HG03064 (cell line): ENCODE results near the gene CCS.
"Not testable (repeated sequence)": the region's sequence is repeated elsewhere in the genome, so short reads cannot be mapped to it uniquely, and the experiment has no call there.

ENCODE experiments used
- ATAC-seq: cut with Tn5 transposase; IDR thresholded peaks from one replicate; pipeline ENCODE4 v1.9.1; 2021; ENCODE audit warnings: low read depth; ENCODE audit not compliant: unreplicated experiment

The CCS gene

DNA sequence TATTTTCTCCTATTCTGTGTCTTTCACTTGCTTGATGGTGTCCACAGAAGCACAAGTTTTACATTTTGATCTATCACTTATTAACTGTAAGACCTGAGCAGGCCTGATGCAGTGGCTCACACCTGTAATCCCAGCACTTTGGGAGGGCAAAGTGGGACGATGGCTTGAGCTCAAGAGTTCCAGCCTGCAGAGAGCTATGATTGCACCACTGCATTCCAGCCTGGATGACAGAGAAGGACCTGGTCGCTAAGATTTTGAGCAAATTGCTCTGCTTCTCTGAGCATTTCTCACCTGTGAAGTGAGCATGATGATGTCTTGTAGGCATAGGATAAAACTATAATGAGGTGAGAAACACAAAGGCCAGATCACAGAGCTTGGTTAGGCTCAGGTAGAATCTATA is 6.8 kb upstream of the CCS start:
- ATAC-seq, result no peak

DNA sequence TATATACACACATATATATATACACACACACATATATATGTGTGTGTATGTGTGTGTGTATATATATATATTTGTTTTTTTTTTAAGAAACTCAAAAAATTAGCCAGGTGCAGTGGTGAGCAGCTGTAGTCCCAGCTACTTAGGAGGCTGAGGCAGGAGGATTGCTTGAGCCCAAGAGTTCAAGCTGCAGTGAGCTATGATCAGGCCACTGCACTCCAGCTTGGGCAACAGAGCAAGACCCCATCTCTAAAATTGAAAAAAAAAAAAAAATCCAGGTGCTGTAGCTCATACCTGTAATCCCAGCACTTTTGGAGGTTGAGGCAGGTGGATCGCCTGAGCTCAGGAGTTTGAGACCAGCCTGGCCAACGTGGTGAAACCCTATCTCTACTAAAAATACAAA is 3.7 kb upstream of the CCS start:
- ATAC-seq, result not testable (repeated sequence)

DNA sequence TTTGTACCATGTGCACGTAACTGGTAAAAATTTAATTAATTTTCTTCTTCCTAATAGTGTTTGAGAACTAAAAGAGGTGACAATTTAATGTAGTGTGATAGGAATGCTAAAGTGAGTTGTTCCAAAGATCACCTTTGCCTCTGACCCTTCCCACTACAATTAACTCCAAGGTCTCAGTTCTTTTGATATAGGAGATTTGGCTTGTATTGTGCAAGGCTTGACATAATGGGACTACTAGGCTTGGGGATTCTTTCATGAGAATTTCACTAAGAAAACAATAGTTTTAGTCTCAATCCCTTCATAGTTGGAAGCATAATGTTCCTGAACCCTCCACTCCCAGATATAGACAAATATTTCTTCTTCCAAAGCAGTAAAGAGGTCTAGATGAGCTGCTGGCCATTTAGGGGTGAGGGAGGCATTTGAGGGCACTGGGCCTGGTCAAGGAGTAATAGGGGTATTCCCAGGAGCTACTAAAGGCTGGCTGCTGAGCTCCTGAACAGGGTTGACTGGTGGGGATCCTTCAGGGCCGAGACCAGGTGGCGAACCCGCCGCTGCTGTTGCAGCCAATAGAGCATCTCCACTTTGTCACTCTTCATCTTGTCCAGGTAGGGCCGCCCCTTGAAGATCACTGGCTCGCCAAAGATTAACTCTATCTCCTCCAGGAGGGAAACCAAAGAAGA is 2.8 kb upstream of the CCS start:
- no peak for ATAC-seq

GRCh38 chr11:66591175-66591574 is 1.8 kb upstream of the CCS start:
- ATAC-seq, result no peak

GRCh38 chr11:66593303-66593635 is 284 bp downstream of the CCS start:
- ATAC-seq, result peak; percentile 3

- no peak for ATAC-seq
Observed at GRCh38 chr11:66593650-66594049, 665 bp downstream of the CCS start.

DNA sequence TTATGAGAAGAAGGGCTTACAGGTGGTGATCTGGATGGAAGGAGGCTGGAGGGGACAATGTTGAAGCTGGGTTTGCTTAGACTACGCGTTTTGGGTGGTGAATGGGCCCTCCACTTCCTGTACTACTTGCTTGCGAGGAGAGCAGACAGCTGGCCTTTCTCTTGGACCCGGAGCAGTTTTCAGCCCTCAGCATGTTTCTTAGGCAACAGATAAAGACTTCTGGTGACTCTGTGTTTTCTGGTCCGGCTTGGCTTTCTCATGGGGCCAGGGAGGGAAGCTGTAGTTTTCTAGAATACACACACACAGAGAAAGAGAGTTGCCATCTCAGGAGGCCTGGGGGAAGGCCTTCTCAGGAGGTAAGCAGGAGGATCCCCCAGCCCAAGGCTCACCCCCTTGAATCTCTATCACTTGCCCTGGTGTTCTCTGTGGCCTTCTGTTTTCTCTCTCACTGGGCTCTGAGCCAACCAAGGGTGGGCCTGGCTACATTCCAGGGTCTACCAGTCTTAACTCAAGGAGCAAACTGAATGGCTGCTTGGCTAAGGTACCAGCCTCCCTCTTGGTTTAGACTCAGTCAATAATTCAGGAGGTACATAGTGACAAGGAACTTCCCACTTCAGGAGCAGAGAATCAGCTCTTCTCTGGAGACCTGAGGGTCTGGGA is 2.4 kb downstream of the CCS start:
- ATAC-seq, result no peak

- no peak for ATAC-seq
Observed at GRCh38 chr11:66598993-66599392, 6.0 kb downstream of the CCS start.

- no peak for ATAC-seq
Observed at GRCh38 chr11:66600219-66600618, 7.2 kb downstream of the CCS start.

DNA sequence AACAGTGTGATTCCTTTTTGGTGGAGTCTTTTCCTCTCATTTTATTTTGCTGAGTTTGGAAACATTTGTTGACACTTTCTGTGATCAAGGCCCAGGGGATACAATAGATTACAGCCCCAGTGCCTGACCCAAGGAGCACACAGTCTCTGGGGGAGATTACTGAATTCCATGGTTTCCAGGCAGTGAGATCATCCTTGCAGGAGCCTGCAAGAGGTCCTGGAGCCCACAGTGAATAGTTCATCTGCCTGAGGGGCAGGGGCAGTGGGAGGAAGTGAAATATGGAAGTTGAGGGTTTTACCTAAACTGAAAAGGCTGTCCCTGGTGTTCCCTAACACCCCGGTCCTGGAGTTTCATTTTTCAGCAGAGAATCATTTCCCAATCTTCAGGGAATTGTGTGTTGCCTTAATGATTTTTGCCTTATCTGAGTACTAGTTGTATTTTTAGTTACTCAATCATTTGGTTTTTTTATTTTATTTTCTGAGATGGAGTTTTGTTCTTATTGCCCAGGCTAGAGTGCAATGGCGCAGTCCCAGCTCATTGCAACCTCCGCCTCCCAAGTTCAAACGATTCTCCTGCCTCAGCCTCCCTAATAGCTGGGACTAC is 7.7 kb downstream of the CCS start:
- ATAC-seq, result no peak

- no peak for ATAC-seq
Observed at GRCh38 chr11:66603072-66603471, 10.1 kb downstream of the CCS start.

GRCh38 chr11:66604155-66604554 is 11.2 kb downstream of the CCS start:
- no peak for ATAC-seq

DNA sequence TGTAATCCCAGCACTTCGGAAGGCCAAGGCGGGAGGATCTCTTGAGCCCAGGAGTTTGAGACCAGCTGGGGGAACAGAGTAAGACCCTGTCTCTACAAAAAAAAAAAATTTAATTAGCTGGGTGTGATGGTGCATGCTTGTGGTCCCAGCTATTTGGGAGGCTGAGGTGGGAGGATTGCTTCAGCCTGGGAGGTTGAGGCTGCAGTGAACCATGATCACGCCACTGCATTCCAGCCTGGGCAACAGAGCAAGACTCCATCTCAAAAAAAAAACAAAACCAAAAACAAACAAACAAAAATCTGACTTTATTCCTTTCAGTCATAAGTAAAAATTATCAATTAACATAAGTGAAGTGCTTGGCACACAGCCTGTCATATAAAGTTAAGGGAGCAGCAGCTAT is 13.6 kb downstream of the CCS start:
- not testable (repeated sequence) for ATAC-seq

GRCh38 chr11:66607126-66607834 is 14.3 kb downstream of the CCS start:
- no peak for ATAC-seq

- ATAC-seq, result no peak
Observed at GRCh38 chr11:66609721-66610617, 17.0 kb downstream of the CCS start.

GRCh38 chr11:66612458-66612857 is 19.5 kb downstream of the CCS start:
- no peak for ATAC-seq

DNA sequence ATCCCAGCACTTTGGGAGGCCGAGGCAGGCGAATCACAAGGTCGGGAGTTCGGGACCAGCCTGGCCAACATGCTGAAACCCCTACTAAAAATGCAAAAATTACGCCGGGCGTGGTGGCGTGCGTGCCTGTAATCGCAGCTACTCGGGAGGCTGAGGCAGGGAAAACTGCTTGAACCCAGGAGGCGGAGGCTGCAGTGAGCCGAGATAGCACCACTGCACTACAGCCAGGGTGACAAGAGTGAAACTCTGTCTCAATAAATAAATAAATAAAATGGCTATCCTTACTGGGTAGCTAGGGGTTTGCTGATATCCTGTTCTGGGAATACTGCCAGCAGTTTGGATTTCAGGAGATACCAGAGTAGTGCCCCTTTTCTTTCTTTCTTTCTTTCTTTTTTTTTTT is 21.1 kb downstream of the CCS start:
- no peak for ATAC-seq

DNA sequence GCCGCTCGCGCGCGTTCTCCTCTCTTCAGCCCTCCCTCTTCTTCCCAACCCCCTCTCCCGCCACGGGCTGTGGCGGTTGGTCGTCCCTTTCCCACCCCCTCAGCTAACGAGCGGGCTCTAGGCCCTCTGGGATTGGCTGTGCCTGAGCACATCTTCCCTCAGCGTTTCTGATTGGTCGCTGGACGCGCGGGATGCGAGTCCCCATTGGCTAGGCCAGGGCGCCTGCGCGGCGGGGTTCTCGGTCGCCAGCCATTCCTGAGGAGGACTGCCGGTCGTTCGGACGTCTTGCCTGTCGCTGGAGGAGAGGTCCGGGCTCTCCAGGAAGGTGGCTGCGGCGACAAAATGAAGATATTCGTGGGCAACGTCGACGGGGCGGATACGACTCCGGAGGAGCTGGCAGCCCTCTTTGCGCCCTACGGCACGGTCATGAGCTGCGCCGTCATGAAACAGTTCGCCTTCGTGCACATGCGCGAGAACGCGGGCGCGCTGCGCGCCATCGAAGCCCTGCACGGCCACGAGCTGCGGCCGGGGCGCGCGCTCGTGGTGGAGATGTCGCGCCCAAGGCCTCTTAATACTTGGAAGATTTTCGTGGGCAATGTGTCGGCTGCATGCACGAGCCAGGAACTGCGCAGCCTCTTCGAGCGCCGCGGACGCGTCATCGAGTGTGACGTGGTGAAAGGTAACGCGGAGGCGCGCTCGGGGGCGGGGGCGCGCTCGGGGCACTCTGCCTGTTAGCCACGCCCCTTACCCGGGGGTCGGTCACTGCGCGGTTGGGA is 23.6 kb downstream of the CCS start, which contains the start of gene RBM14:
Gene RBM14, plus strand, starts transcription at position 252 of the 776 bp plus-strand sequence. Its CDS starts 91 bp downstream, at position 343.
- ATAC-seq, result peak; percentile 83

DNA sequence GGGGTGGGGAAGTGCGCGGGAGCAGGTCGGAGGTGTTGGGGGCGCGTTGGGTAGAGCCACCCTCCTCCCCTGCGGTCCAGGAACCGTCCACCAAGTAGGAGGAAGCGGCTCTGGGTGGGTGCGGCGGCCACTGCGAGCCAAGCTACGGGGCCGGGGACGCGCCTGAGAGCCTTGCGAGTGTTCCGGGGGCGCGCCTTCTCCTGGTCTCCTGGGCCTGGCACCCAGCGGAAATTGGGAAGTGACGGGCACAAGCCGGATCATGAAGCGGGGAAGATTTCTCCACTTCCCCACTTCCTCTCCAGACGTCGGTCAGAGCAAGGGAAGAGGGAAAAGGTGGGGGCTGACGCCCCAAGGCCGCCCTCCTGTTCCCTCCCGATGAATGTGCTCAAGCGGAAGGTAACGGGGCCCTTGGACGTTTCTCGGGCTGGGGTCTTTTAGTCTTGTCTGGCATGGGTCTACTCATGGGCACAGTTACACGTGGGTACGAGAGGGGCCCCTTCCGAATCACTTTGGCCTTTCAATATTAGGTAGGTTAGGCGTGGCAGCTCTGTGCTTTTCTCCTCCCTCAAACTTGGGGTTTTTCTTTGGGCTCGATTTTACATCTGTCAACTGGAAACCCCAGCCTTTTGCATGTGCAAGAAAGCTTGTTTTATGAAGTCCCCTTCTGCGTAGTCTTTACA is 24.3 kb downstream of the CCS start:
- ATAC-seq, result no peak
